ENCODE data around the gene BCL2. TPM values are rescaled to one million over a fixed set of nuclear protein-coding genes. Genes with fewer than 3 reads are reported as not detected.

BCL2 gene
- total RNA-seq, 1 donor from 2014 or later, result 76.1 TPM

DNA sequence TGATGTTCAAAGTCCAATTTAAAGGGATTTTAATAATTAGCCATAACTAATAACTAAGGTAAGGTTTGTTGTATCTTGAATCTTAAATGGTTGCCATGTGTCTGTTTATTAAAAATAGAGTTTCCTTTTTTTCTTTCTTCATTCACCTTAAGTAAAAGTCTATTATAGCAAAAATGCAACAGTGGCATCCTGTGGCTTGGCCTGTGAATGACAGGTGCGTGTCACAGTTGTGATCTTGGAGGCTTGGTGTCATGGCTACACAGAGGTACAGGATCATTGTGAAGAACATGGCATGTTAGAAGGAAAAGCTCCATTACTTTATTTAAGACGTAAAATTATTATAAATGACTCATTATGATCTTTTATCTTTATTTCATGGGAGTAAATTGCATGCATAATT is 246.1 kb downstream of the BCL2 start:
- H3K27me3 Mint-ChIP-seq (ENCODE audit: low read depth), result peaks cover 22% of the 10 kb centered on the region
- H3K4me3 Mint-ChIP-seq (ENCODE audit: low read depth), result no peak overlapping the region
- H3K4me1 Mint-ChIP-seq (ENCODE audit: low read depth), result peaks cover 9% of the 10 kb centered on the region
- H3K27ac Mint-ChIP-seq, result no peak overlapping the region
- no peaks in the 10 kb centered on the region for H3K36me3 Mint-ChIP-seq (ENCODE audit: low read depth)
- peaks cover 3% of the 10 kb centered on the region for H3K9me3 Mint-ChIP-seq
- DNase-seq (ENCODE audit: low spot score), result no peak
- intact Hi-C loops (cut with micrococcal nuclease), result loop anchor here (2.0 to 5.0 kb wide), 2 partner anchors 34 to 57 kb away; no protein-coding TSS in a partner anchor

Other genes with a start within 250 kb of the BCL2 start
- gene KDSR, start 47.4 kb upstream of the BCL2 start, total RNA-seq, result 73.3 and 76.1 TPM in 2 replicates
- gene VPS4B, start 102.7 kb upstream of the BCL2 start, total RNA-seq, result 53.8 and 56.1 TPM in 2 replicates
- gene SERPINB5, start 157.2 kb upstream of the BCL2 start, total RNA-seq, result not detected in 2 replicates
- gene SERPINB12, start 222.6 kb upstream of the BCL2 start, total RNA-seq, result not detected in 2 replicates